Measurements from ENCODE around the gene HOXB8.

HOXB8 gene

DNA sequence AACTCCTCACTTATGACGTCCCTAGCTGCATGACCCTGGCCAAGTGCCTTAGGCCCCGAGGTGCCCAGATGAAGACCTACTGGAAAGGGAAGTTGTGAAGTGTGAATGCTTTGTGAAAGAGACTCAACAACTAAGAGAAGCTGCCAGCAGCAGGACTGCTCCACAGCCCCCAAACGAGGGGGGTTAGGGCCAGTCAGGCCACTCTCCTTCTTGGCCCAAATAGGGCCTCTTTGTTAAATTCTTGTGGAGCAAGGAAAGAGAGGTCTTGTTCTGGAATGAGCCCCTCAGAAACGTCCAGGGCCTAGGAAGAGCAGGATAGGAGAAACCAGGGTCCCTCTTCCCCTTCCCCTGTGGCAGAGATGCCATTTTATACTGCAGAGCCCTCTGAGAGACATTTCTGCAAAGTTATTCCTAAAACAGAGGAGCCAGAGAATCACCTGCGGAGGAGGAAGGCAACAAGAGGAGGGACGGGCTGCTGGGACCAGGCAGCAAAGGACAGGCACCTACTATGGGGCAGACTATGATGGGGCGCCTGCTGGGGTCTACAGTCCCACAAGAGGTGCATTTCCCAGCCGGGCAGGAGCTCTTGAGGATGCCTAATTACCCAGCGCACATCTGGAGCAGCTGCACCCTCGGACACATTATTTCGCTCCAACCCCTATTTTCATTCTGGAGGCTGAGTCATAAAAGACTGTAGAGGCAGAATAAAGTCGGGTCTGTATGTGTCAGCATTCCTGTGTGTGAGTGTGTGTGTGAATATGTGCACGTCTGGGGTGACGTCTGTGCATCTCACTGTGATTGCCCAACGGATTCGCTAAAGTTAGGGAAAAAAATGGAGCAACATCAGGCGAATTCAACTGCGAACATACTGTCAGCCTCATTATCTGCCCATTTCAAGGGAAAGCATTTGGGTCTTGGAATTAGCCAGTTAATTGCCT is 22.5 kb upstream of the HOXB8 start:
- DNase-seq (ENCODE audit: low read depth), result no peak

DNA sequence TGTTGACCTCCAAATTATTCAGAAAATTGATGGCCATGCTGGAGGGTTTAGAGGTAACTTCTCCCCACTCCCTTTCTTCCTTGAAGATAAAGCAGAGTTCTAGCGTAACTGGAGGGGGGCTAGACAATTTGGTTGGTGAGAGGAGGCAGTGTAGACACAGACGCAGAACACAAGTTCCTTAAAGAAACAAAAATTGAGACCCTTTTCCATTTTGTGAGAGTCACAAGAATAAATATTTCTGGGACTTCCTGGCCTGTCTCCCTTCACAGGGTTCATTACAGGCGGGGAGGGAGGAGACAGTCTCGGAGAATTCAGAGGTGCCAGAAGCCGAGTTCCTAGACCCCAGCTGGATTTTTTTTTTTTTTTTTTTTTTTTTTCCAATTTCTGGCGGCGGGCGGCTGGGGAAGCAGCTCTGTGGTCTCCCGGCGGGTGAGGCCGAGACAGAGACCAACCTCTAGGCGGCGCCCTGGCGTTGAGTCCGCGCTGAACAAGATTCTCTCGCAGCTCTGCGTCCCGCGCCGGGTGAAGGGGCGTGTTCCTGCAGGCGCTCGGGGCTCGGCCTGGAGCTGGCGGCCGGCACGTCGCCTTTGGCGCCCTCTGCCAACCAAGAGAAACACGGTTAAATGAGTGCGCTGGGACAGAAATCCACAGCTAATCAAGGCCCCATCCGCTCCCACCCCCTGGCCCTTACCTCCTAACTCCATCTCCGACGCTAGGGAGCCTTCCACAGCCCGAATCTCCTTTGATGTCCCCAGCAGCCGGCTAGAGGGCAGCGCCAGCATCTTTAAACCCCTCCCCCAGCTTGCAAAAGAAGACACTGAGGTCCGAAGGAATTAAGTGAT is 21.3 kb upstream of the HOXB8 start:
- peak; percentile 73 for DNase-seq (ENCODE audit: low read depth)

DNA sequence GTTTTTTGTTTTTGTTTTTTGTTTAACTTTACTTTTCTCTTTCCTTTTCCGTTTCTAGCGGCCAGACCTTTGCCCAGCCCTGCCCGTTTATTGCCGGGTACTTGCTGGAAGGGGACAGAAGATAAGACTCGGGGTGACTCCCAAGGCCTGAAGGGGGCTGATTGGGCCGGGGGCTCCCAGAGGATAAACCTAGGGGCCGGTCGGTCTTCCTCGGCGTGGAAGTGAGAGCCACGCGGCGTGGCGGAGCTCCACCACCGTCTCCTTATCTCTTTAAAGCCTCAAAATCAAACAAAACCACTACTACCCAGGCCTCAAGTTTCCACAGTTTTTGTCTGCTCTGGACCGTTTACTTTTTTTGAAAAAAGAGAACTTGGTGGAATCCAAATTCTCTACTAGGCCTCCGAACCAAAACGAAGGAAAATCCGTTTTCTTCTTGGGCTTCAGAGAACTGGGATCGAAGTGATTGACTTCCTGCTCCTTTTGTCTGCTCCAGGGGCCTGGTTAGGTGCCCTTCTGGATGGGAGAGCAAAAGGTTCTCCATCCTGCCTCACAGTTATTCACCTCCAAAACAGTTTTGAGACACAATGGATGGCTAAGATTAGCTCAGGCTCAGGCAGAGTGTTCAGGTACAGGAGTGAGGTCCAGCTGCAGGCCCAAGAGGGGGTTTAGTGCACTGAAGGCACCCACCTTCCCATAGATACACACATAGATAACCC is 19.6 kb upstream of the HOXB8 start:
- DNase-seq (ENCODE audit: low read depth), result no peak

DNA sequence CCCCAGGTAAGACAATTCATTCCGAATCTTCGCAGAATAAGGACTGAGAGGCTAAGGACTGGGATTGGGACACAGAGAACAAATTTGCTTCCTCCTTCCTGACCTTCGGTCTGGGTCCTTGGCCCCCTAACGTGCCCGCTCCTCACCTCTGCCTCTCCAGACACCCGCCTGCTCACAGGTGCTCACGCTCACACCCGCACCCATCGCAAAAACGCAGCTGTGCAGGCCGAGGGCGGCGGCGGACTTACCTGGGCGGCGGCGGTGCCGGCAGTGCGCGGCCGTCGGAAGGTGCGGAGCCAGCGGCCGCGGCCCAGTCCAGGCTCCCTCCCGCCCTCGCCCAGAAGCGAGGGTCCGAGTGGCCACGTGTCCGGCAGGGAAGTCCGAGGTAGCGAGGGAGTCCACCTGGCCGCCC is 18.2 kb upstream of the HOXB8 start:
- no peak for DNase-seq (ENCODE audit: low read depth)

DNA sequence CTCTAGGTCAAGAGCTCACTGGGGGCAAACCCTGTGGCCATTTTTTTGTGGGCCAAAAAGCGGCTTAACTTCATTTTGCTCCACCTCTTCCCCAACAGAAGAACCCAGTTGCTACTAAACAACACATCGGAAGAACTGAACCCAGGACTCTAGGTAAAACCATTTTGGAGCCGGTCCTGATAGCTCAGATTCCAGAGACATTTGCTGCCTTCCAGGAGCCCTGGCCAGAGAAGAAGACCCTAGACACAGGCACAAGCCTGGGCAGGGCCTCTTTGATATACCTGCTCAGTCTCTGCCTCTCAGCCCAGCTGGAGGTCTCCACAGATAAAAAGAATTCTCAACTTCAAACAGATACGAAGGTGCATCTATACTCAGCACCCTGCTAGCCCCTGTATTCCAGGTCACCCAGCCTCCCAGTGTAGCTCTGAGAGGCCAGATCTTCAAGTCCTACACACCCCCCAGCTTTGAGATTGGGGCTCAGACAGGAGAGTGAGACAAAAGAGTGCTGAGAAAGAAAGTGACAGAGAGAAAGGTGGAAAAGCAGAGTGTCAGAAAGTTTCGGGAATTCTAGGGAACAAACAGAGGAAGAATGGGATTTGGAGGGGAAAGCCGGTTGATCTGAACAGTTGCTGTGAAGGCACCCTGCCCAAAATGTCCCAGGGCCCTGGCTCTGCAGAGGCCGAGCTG is 17.6 kb upstream of the HOXB8 start:
- DNase-seq (ENCODE audit: low read depth), result no peak

DNA sequence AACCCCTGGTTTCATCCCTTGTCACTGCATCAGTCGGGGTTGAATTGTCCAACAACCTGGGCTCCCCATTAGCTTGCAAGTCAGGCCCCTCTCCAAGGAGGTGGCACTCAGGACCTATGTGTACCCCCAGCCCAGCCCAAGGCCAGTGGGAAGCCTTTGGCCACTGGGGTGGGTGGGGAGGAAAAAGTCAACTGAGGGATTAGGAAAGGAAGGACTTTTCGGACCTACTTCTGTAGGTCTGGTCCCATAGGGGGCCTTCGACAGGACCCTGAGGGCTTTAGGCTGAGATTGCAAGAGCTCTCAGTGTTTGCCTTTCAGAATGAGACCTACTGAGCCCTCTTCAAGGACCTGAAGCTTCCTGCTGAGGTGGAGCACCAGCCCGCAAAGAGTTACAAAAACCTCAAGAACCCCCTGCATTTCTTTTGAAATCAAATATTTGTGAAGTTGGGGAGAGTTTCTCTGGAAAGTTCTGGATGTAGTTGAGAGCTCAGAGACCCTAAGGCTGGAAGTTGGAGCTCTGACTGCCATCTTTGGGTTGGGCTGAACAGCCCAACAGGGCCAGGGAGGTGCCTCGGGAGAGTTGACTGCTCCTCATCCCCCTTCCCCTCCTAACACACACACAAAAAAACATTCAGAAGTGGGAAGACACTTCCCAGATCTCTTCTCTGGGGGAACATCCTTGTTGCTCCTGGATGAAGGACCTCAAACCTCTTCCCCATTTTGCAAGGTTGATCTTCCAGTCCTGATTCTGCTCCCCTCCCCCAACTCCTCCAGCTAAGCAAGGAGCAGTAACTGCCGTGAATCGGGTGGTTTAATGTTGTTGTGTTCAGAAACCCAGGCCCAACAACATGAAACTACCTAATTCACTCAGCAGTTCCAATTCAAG is 16.8 kb upstream of the HOXB8 start:
- DNase-seq (ENCODE audit: low read depth), result no peak

DNA sequence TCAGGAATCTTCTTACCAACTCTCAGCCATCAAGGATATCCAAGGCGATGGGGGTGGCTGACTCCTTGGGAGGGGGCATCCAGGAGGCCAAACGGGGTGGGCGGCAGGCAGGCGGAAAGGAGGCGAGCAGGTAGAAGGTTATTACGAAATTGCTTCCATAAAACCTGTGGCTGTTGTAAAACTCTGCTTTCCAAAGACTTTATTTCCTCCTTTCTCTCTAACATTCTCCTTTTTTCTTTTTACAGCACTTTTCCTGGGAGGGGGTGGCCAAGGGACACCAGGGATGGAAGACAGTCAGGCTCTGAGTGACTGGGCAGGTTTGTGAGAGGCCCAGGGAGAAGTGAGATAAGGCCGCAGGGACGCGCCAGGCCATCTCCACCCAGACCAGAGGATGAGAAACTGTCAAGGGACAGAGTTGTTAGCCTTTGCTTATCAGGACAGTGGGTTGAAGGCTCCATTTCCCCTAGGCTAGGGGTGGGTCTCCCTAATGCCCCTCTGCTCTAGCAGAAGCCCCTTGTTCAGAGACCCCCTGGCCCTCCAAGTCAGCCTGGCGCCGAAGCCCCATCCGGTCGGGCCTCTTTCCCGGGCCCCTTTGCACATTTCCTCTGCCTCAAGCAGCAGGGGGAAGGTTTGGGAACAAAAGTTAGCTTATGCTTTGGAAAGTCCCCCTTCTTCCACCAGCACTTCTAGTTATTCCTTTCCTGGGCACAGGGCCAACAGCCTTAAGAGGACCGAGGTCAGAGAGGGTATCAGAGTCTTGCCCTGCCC is 16.0 kb upstream of the HOXB8 start:
- no peak for DNase-seq (ENCODE audit: low read depth)

DNA sequence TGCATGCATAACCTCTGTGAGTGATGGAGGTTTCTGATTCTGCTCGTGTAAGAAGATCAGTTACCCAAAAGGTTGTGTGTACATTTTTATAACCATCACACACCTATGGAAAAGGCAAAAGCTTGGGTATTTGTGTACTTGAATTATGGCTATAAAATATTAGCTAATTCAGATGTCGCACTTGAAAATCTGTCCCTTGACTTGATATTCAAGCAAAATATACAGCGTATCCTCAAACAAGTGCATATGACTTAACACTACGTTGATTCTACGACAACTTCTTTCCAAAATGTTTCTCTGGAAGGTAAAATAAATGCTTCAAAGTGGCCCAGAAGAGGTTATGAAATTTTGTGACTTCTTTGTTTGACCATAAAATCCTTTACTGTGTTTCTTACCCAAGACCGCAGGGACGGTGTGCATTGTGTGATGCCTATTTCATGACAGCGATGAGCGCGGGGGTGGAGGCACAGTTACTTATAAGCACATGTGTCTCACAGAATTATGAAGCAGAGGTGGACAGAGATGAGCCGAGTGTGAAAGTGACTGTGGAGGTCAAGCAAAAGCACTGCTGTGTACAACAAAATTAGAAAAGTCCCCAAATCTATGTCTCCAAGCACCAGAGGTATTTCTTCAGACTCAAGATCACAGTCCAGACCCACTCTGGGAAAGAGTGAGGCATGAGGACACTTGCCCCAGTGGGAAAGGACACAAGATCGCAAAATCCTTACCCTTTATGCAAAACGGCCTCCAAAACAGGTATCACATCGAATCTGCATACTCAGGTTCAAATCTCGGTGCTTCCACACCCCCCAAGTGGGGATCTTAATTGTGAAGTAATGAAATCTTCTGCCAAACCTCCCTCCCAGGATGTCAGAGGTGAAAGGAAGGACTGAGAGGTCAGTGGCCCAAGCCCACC is 15.2 kb upstream of the HOXB8 start:
- no peak for DNase-seq (ENCODE audit: low read depth)

DNA sequence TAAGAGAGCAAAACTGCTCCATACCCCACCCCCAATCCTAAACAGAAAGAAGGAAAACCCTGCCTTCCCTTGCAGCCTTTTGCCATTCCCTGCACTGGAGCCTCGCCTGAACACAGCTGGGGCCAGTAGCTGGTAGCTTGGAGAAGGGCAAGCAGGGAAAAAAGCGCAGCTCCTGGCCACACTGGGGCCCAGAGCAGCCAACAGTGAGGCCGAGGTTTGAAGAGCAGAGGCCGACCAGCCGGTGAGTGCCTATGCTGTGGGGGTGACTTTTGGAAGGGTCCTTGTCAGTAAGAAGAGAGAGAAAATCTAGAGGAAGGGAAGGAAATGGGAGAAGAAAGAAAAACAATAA is 14.3 kb upstream of the HOXB8 start:
- no peak for DNase-seq (ENCODE audit: low read depth)

DNA sequence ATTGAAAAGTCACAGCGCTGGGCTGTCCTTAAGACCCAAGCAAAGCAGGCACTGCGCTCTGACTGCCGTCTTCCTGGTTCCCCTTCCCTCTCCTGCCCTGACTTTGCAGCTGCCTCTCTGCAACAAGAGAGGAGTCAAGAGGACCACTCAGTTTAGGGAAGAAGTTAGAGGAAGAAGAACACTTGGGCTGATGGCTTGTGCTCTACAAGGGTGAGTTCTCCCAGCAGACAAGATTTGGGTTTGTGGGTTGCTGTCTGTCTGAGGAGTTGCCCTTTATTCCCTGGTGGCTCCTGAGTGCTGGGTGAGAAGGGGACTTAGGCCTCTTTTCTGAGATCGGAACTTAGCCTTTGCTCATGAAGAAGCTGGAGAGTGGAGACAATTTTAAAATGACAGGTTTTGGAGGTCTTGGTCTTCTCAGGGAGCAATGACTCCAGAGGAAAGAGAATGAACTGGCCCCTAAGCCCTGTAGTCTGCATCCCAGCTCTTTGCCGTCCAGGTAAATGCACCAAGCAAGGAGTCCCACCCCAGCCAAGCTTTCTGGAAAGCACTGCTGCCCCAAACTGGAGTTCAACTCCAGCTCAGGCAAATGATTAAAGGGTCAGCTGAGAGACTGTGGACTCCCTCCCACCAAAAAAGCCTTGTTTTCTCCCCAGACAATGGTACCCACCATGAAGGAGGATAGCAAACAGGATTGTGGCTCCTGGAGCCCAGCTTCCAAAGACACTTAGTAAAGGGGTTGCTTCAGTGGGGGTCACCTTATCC is 13.7 kb upstream of the HOXB8 start:
- DNase-seq (ENCODE audit: low read depth), result no peak

DNA sequence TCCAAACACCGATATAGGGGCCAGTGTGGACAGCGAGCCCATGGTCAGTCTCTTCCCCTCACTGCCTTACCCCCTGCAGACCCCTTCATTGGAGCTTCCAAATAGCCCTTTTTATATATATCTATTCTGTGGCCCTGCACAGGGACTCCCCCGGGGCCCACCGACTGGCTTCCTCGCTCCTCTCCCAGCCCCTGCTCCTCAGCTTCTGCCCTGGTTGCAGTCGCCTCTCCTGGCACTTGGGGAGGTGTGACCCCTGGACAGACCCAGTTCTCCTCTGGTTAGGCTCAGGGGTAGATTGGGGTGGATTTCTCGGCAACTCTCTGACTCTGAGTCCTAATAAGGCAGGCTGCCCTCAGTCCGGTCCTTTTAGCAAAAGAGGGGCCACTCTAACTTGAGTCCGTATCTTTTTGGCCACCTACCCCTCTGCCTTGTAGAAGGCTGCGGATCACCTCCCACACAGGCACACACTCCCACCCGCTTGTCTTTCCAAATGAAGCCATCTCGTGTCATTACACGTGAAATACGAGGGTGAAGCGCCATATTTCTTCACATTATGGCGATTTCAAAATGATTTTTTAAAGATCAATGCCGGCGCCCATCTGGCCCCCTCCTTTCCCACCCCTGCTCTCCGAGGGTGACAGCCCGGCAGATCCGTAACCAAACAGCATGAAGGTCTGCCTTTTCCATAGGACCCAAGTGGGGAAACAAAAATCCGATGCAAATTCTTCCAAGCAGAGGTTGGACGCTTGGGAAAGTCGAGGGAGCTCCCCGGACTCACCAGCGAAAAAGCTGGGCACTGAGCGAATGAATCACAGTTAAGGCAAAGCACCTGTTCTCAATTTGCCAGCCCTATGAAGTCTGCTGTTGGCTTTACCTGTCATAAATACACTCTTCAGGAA is 12.8 kb upstream of the HOXB8 start:
- no peak for DNase-seq (ENCODE audit: low read depth)

DNA sequence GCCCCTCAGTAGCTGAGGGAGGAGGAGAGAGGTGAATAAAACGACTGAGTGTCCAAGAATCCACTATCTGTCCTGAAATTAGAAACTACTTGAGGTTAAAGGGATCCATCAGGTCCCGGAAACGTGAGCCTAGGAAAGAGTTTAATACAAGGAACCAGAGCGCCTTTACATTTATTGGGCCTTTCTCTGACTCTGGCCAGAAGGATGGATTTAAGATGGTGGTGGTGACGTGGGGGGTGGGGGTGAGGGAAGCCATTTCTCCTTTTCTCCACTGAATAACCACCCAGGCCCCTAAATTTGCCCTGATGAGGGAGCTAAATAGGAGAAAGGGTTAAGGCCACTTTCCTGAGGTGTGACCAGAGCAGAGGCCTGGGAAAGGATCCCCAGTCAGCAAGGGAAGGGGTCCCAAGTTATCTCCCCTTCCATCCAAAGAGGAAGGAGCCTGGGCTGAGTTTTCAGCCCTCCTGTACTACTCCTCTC is 12.1 kb upstream of the HOXB8 start:
- DNase-seq (ENCODE audit: low read depth), result no peak

DNA sequence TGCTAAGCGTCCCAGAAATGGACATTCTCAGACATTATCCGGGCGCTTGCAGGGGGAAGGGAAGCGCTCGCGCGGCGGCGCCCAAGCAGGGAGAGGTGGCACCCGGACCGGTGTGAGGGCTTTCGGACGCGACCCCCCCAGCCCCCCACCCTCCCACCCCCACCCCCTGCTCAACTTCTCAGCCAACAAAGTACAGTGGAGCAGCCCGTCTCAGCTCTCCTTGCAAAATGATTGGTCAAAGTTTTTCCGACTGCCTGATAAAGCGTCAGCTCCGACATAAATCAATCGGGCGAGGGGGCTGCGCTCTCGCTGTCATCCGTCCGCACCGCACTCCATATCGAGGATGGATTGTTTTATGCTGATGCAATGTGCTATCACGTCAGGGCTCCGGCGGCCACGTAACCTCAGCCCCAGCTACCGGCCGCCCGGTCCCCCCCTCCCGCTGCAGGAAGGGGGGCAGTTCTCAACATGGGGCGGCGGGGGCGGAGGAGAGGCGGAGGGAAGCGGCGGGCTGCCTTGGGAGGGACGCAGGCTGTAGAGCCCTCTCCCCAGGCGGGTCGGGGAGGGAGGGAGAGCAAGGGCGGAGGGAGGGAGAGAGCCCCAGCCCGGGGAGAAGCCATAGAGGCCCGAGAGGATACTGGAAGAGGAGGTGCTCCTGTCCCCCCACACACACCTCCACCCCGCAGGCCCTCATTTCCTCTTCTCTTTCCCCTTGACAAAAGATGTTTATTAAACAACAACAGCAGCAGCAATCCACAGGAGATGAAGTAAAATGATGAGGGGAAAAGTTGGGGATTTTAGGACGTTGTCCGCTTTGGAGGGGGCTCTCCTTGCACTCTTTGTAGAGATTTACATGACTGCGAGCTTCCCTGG is 11.4 kb upstream of the HOXB8 start, which contains the start of gene HOXB9:
Gene HOXB9, minus strand, starts transcription at position 114 of the 873 bp plus-strand sequence. Its CDS starts 89 bp downstream, at position 25.
- peak; percentile 41 for DNase-seq (ENCODE audit: low read depth)

DNA sequence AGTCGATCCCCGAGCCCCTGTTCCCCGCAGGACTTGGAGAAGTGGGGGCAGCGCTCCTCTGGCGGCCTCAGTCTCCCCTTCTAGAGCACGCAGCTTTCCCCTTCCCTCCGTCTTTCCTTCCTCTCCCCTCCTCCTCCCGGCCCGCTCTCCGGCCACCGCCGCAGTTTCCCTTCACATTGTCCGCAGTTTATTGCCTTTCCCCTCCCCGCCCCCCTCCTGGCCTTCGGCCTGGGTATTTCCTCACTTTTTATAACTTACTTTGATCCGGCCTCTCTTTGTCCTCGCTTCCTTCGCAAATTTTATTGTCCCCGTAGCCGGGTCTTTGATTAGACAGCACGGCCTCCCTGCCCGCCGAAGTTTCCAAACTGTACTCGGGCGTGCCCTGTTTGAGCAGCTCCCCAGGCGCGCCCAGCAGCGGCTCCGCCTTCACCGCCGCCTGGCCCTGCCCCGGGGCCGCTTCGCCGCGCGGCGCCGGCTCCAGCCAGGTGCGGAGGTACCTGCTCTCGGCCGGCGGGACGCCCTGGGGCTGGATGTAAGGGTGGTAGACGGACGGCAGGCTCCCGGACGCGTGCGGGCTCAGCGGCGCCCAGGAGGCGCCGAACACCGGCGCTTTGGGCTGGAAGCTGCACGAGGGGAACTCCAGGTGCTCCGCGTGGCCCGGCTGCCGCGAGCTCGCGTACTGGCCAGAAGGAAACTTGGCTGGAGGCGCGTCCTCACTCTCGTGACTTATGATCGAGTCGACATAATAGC is 10.6 kb upstream of the HOXB8 start:
- no peak for DNase-seq (ENCODE audit: low read depth)
